ENCODE results near the gene ARVCF. TPM values are rescaled to one million over a fixed set of nuclear protein-coding genes. Genes with fewer than 3 reads are reported as not detected.

The ARVCF gene
- polyA plus RNA-seq, 1 experiment = 5.6 TPM

DNA sequence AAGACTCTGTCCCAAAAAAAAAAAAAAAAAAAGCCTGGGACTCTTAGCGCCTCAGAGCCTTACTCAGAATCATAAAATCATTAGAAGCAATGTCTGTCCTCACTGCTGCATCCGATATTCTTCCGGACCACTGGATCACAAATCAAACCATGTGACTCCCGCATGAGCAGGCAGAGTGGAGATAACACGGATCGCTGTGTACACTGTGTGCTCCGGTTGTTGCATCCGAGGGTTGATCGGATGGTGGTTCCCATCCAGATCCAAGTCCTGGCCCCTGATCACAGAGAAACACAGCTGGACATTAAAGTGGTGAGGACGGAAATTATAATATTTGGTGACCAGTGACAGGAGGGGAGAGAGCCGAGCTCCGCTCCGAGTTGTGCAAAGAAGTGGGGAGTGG is 65.3 kb downstream of the ARVCF start:
- TF ChIP-seq, protein P1, sequence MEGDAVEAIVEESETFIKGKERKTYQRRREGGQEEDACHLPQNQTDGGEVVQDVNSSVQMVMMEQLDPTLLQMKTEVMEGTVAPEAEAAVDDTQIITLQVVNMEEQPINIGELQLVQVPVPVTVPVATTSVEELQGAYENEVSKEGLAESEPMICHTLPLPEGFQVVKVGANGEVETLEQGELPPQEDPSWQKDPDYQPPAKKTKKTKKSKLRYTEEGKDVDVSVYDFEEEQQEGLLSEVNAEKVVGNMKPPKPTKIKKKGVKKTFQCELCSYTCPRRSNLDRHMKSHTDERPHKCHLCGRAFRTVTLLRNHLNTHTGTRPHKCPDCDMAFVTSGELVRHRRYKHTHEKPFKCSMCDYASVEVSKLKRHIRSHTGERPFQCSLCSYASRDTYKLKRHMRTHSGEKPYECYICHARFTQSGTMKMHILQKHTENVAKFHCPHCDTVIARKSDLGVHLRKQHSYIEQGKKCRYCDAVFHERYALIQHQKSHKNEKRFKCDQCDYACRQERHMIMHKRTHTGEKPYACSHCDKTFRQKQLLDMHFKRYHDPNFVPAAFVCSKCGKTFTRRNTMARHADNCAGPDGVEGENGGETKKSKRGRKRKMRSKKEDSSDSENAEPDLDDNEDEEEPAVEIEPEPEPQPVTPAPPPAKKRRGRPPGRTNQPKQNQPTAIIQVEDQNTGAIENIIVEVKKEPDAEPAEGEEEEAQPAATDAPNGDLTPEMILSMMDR (IDR thresholded peaks at IDR 0.05; ENCODE audit: low read depth, low read length) = no peak
- no peaks in the 10 kb centered on the region for H3K9me3 ChIP-seq (ENCODE audit: control insufficient read depth, insufficient read depth, low read length)
- H3K27ac ChIP-seq (ENCODE audit: low read depth, low read length) = no peak overlapping the region
- ChIA-PET CTCF (interaction anchor here (1.5 to 1.8 kb wide), 2 partner anchors 11 to 221 kb away, joined by 3 to 9 read pairs; no protein-coding TSS in a partner anchor), POLR2A (interaction anchor here (0.7 kb wide), 1 partner anchor 193 kb away, joined by 7 read pairs; no protein-coding TSS in a partner anchor)
- no peaks in the 10 kb centered on the region for H3K27me3 ChIP-seq (ENCODE audit: control insufficient read depth, insufficient read depth, low read length)
- no peak for DNase-seq (ENCODE audit: low read depth, low spot score)
- H3K4me3 ChIP-seq (ENCODE audit: low read depth, low read length) = no peak overlapping the region

DNA sequence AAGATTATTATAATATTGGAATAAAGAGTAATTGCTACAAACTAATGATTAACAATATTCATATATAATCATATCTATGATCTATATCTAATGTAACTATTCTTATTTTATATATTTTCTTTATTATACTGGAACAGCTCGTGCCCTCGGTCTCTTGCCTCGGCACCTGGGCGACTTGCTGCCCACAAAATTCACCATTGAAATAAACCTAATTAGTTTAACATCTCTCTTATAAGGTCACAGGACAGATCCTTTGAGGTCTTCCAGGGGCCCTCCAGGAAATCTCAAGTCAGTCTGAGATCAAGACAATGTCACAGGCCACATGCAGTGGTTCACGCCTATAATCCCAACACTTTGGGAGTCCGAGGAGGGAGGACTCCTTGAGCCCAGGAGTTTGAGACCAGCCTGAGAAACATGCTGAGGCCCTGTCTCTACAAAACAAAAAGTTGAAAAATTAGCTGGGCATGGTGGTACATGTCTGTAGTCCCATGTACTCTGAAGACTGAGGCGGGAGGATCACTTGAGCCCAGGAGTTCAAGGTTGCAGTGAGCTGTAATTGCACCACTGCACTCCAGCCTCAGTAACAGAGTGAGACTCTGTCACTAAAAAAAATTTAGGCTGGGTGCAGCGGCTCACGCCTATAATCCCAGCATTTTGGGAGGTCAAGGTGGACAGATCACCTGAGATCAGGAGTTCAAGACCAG is 68.4 kb downstream of the ARVCF start:
- H3K4me3 ChIP-seq (ENCODE audit: low read depth, low read length) = no peak overlapping the region
- ChIA-PET CTCF (interaction anchor here (0.8 to 2.8 kb wide), 8 partner anchors 10 to 218 kb away, joined by 3 to 24 read pairs (median 4); no protein-coding TSS in a partner anchor), POLR2A (no interaction called here)
- no peak for DNase-seq (ENCODE audit: low read depth, low spot score)
- TF ChIP-seq, protein P1 (IDR thresholded peaks at IDR 0.05; ENCODE audit: low read depth, low read length) = no peak
- H3K27me3 ChIP-seq (ENCODE audit: control insufficient read depth, insufficient read depth, low read length) = no peaks in the 10 kb centered on the region
- H3K9me3 ChIP-seq (ENCODE audit: control insufficient read depth, insufficient read depth, low read length) = no peaks in the 10 kb centered on the region
- peak overlapping the region; percentile 40 for H3K27ac ChIP-seq (ENCODE audit: low read depth, low read length)

DNA sequence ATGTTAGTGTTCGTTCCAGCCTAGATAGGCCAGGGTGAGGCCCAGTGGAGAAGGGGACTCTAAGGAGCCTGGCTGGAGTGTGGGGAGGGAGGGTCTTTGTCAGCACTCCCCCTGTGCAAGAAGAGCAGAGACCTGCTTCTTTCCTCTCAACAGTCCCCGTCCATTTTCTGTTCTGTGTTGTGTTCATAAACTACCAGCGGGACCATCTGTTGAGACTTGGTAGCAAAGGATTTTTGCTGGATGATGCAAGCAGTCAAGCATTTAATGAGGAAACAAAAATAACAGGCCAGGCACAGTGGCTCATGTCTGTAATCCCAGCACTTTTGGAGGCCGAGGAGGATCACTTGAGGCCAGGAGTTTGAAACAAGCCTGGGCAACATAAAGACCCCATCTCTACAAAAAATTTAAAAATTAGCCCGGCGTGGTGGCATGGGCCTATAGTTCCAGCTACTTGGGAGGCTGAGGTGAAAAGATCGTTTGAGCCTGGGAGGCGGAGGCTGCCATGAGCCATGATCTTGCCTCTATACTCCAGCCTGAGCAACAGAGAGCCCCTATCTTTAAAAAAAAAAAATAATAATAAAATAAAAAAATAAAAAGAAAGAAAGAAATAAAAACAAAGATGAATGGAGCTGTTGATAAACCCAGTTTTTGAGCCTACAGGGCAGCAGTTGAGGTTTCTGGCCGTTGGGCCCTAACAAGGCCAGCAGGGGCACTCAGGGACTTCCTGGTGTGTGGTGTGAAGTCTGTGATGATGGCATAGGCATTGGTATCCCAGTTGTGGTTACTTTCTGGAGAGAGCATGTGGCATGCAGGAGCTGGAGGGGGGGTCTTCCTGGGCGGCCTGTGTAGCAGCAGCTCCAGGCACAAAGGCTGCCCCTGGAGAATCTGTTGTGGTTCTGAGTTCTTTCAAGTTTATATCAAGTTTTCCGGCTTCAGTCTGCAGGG is 73.3 kb downstream of the ARVCF start:
- POLR2A ChIA-PET = no interaction called here

DNA sequence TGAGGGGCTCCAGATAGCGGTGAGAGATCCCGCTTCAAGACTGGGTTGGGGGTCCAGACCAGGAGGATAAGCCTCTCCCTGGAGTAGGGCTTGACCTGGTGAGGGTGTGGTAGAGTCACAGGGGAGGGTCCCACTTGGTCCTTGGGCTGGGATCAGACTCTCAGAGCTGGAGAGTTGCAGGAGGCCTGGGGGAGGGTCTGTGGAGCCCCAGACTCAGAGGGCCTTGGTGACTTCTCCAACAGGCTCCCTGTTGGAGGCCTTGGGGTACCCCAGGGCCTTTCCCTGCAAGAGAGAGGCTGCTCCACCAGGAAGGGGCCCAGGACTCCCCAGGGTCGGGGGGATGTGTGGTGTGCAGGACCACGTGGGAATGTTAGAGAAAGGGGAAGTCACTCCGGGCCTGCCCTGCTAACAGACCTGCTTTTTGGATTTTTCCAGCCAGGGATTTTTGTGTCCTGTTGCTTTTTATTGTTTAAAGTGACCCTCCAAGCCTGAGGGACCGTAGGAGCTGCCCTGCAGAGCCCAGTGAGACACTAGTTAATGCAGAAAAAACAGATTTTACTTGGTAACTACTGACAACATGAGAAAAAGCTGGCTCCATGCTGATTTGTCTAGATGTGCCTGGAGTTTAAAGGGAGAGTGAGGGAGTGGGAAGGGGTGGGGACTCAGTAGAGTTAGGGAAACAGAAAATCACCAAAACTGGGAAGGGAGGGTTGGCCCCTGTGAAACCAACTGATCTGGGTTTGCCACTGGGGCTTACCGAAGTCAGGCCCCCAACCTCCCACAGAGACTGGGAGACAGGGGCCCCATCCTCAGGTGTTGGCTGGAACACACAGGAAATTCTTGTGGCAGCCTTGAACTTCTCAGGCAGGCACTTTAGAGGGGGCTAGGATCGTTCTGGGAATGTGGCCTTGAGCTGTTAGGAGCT is 74.2 kb downstream of the ARVCF start:
- H3K27me3 ChIP-seq (ENCODE audit: control insufficient read depth, insufficient read depth, low read length) = no peaks in the 10 kb centered on the region
- no peaks in the 10 kb centered on the region for H3K9me3 ChIP-seq (ENCODE audit: control insufficient read depth, insufficient read depth, low read length)
- no peak for DNase-seq (ENCODE audit: low read depth, low spot score)
- POLR2A ChIA-PET = interaction anchor here (0.6 to 0.9 kb wide), 2 partner anchors 212 to 509 kb away, joined by 3 to 6 read pairs; no protein-coding TSS in a partner anchor
- H3K4me3 ChIP-seq (ENCODE audit: low read depth, low read length) = peak overlapping the region; percentile 82
- CTCF ChIA-PET = interaction anchor here (1.0 to 1.6 kb wide), 2 partner anchors 11 to 212 kb away, joined by 4 to 5 read pairs; no protein-coding TSS in a partner anchor
- H3K27ac ChIP-seq (ENCODE audit: low read depth, low read length) = peak overlapping the region; percentile 99
- TF ChIP-seq, protein P1 (IDR thresholded peaks at IDR 0.05; ENCODE audit: low read depth, low read length) = no peak

More for the DNA sequence above, 73.3 kb downstream of the ARVCF start:
- TF ChIP-seq, protein P1 (IDR thresholded peaks at IDR 0.05; ENCODE audit: low read depth, low read length) = peak; percentile 17; the same call in 1 of the 2 replicates
- H3K9me3 ChIP-seq (ENCODE audit: control insufficient read depth, insufficient read depth, low read length) = no peaks in the 10 kb centered on the region
- CTCF ChIA-PET = interaction anchor here (1.0 to 1.6 kb wide), 3 partner anchors 11 to 213 kb away, joined by 3 to 5 read pairs (median 4); no protein-coding TSS in a partner anchor
- no peaks in the 10 kb centered on the region for H3K27me3 ChIP-seq (ENCODE audit: control insufficient read depth, insufficient read depth, low read length)
- peak overlapping the region; percentile 99 for H3K27ac ChIP-seq (ENCODE audit: low read depth, low read length)
- no peak for DNase-seq (ENCODE audit: low read depth, low spot score)
- peak overlapping the region; percentile 82 for H3K4me3 ChIP-seq (ENCODE audit: low read depth, low read length)

Data from AG04450 (cell line).